Panc1 (cell line): ENCODE measurements around the gene TSPAN33. TPM values are rescaled to one million over a fixed set of nuclear protein-coding genes. Genes with fewer than 3 reads are reported as not detected.

Source experiments
- ATAC-seq: fragments of 200-7000 bp; cut with Tn5 transposase; 2 replicates; pipeline ENCODE4 v1.9.1; 2020; ENCODE audit warnings: mild to moderate bottlenecking, moderate library complexity
- BruUV-seq: library from RNA; stranded (reverse); fragments of 400-500 nt; replicated peaks from 2 replicates; lab custom pipeline; 2021; lab: Mats Ljungman, UMichigan
- CTCF ChIA-PET: fragments of 300-600 bp; sonication (Branson Sonifier 250); formaldehyde crosslinking; loops from one replicate; lab custom pipeline; 2022; ENCODE audit warnings: antibody characterized with exemption; lab: Charles Lee
- POLR2A ChIA-PET: fragments of 300-600 bp; sonication (Branson Sonifier 250); formaldehyde crosslinking; loops from one replicate; lab custom pipeline; 2022; ENCODE audit warnings: antibody characterized with exemption; lab: Charles Lee
- DNase-seq: peaks from one replicate; pipeline ENCODE4 v3.0.0-alpha.2; 2010; ENCODE audit warnings: low read depth, low spot score
- H3K27ac ChIP-seq: 2 replicates; pipeline ENCODE4 v1.5.1; 2011; ENCODE audit warnings: mild to moderate bottlenecking, low read length, inconsistent platforms
- H3K27me3 ChIP-seq: fragments of 200-500 bp; sonication (Bioruptor generic); 2 replicates; pipeline ENCODE4 v1.6.0; 2014; ENCODE audit warnings: low read length, inconsistent platforms; ENCODE audit not compliant: control insufficient read depth, insufficient read depth
- H3K36me3 ChIP-seq: fragments of 200-500 bp; sonication (Bioruptor generic); 2 replicates; pipeline ENCODE4 v1.5.1; 2014; ENCODE audit warnings: inconsistent platforms, mild to moderate bottlenecking, low read length, moderate library complexity; ENCODE audit not compliant: control insufficient read depth, insufficient read depth
- H3K4me1 ChIP-seq: 2 replicates; pipeline ENCODE4 v1.5.1; 2011; ENCODE audit warnings: inconsistent platforms, mild to moderate bottlenecking, low read length, moderate library complexity; ENCODE audit not compliant: control insufficient read depth, insufficient read depth
- H3K4me3 ChIP-seq, 2 experiments: 2 replicates each; pipeline ENCODE4 v1.5.1; 2011 to 2012; ENCODE audit warnings: low read depth in 2 of 2, low read length in 2 of 2, mild to moderate bottlenecking in 2 of 2, inconsistent platforms in 1 of 2, moderate library complexity in 1 of 2
- H3K9me3 ChIP-seq: fragments of 200-500 bp; sonication (Bioruptor generic); 2 replicates; pipeline ENCODE4 v1.5.1; 2014; ENCODE audit warnings: low read depth, mild to moderate bottlenecking, inconsistent platforms, low read length, moderate library complexity; ENCODE audit not compliant: control insufficient read depth, insufficient read depth
- POLR2AphosphoS5 ChIP-seq: IDR thresholded peaks from 2 replicates; pipeline ENCODE4 v1.6.1; 2012; ENCODE audit warnings: mild to moderate bottlenecking, low read depth, low read length, moderate library complexity
- SIN3A ChIP-seq: IDR thresholded peaks from 2 replicates; pipeline ENCODE4 v1.6.1; 2012; ENCODE audit warnings: low read depth, mild to moderate bottlenecking, low read length, moderate library complexity, borderline replicate concordance; ENCODE audit not compliant: insufficient read depth
- TCF7L2 ChIP-seq: IDR thresholded peaks from 2 replicates; pipeline ENCODE4 v1.6.1; 2011; ENCODE audit warnings: mild to moderate bottlenecking, low read depth, low read length, inconsistent platforms
- in situ Hi-C: cut with HindIII; loops from 2 replicates; pipeline ENCODE4 v1.10.0; 2016; ENCODE audit warnings: low sequenced_read_pairs, low pct_unique_long_range_greater_than_20kb
- intact Hi-C: fragments of 100-400 bp; cut with micrococcal nuclease; formaldehyde crosslinking; loops from one replicate; pipeline ENCODE4 v1.10.0; 2022; ENCODE audit not compliant: unreplicated experiment
- total RNA-seq: library from RNA; stranded (reverse); gene quantifications from one replicate; pipeline ENCODE4 v1.2.1, GENCODE V29; 2021; ENCODE audit not compliant: unreplicated experiment
- TF ChIP-seq, protein P1 (sequence below): fragments of 450-650 bp; IDR thresholded peaks from 2 replicates; pipeline ENCODE4 v1.5.1; 2017; ENCODE audit warnings: mild to moderate bottlenecking
- TF ChIP-seq, protein P2 (sequence below), 2 experiments: IDR thresholded peaks; 2 replicates each; pipeline ENCODE4 v1.6.1; 2011 to 2012; ENCODE audit warnings: low read depth in 2 of 2, control low read depth in 1 of 2, low read length in 1 of 2, mild to moderate bottlenecking in 1 of 2, moderate library complexity in 1 of 2; ENCODE audit not compliant: insufficient read depth in 1 of 2

The TSPAN33 gene
- total RNA-seq, 1 experiment from 2014 or later = 5.4 TPM

- peak; percentile 60; the same call in 1 of the 2 replicates for ATAC-seq
- Histone ChIP-seq H3K4me1 (no peaks in the 10 kb centered on the region), H3K4me3 (peak overlapping the region; percentile 45 to 56), H3K27me3 (peaks cover 14% of the 10 kb centered on the region), H3K27ac (no peak overlapping the region), H3K36me3 (no peaks in the 10 kb centered on the region), H3K9me3 (no peaks in the 10 kb centered on the region)
- no peak for DNase-seq
- no TSS peak for BruUV-seq
- in situ Hi-C loops (no loop called here), intact Hi-C loops (no loop called here)
- TF ChIP-seq TCF7L2 = no peak
- TF ChIP-seq POLR2AphosphoS5 = no peak
- TF ChIP-seq SIN3A = no peak
- TF ChIP-seq, protein P1, sequence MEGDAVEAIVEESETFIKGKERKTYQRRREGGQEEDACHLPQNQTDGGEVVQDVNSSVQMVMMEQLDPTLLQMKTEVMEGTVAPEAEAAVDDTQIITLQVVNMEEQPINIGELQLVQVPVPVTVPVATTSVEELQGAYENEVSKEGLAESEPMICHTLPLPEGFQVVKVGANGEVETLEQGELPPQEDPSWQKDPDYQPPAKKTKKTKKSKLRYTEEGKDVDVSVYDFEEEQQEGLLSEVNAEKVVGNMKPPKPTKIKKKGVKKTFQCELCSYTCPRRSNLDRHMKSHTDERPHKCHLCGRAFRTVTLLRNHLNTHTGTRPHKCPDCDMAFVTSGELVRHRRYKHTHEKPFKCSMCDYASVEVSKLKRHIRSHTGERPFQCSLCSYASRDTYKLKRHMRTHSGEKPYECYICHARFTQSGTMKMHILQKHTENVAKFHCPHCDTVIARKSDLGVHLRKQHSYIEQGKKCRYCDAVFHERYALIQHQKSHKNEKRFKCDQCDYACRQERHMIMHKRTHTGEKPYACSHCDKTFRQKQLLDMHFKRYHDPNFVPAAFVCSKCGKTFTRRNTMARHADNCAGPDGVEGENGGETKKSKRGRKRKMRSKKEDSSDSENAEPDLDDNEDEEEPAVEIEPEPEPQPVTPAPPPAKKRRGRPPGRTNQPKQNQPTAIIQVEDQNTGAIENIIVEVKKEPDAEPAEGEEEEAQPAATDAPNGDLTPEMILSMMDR = no peak
- ChIA-PET POLR2A (no interaction called here), CTCF (interaction anchor here (0.6 to 1.2 kb wide), 2 partner anchors 25 to 96 kb away, joined by 3 read pairs; no protein-coding TSS in a partner anchor)
These were observed 44.6 kb downstream of the TSPAN33 start for GRCh38 chr7:129188892-129189660.

DNA sequence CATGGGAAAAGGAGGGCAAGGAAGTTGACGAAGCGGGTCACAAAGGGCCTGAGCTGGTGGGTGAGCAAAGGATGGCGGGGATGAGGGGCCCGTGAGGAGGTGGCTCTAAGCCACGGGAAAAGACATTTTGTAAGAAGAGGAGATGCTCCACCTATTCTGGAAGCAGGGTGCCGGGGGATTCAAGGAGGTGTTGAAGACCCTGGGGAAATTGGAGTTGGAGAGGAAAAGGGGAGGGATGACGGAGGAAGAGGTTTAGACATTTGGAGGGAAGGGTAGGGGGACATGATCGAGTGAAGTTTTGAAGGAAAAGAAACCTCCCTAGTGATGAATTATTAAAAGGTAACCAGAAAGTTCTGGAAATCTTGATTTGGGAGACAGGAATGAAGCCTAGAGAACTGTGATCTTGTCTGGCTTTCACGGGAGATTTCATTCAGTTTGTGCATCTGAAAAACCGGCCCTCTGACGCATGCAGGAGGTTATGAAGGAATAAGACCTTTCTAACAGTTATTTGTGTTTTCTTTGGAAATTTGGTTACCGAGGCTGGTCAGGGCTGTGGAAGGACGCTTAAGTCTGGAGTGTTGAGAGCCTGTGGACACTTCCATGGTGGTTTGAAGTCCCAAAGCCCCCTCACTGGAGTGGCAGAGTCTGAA lies 45.3 kb downstream of the TSPAN33 start:
- peak overlapping the region; percentile 33 to 56; a peak in 3 of 4 replicates for H3K4me3 ChIP-seq
- TF ChIP-seq SIN3A = no peak
- TF ChIP-seq, protein P1 = no peak
- no peak for TF ChIP-seq POLR2AphosphoS5
- no peak for TF ChIP-seq TCF7L2
- TF ChIP-seq, protein P2, sequence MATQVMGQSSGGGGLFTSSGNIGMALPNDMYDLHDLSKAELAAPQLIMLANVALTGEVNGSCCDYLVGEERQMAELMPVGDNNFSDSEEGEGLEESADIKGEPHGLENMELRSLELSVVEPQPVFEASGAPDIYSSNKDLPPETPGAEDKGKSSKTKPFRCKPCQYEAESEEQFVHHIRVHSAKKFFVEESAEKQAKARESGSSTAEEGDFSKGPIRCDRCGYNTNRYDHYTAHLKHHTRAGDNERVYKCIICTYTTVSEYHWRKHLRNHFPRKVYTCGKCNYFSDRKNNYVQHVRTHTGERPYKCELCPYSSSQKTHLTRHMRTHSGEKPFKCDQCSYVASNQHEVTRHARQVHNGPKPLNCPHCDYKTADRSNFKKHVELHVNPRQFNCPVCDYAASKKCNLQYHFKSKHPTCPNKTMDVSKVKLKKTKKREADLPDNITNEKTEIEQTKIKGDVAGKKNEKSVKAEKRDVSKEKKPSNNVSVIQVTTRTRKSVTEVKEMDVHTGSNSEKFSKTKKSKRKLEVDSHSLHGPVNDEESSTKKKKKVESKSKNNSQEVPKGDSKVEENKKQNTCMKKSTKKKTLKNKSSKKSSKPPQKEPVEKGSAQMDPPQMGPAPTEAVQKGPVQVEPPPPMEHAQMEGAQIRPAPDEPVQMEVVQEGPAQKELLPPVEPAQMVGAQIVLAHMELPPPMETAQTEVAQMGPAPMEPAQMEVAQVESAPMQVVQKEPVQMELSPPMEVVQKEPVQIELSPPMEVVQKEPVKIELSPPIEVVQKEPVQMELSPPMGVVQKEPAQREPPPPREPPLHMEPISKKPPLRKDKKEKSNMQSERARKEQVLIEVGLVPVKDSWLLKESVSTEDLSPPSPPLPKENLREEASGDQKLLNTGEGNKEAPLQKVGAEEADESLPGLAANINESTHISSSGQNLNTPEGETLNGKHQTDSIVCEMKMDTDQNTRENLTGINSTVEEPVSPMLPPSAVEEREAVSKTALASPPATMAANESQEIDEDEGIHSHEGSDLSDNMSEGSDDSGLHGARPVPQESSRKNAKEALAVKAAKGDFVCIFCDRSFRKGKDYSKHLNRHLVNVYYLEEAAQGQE (IDR thresholded peaks at IDR 0.05; ENCODE audit: insufficient read depth in 1 of 2, low read depth in 2 of 2, low read length in 1 of 2) = no peak
- intact Hi-C loops (no loop called here), in situ Hi-C loops (no loop called here)
- no TSS peak for BruUV-seq
- no peaks in the 10 kb centered on the region for H3K9me3 ChIP-seq
- CTCF ChIA-PET = interaction anchor here (0.6 kb wide), 1 partner anchor 97 kb away, joined by 3 read pairs; no protein-coding TSS in a partner anchor
- DNase-seq (no peak), ATAC-seq (no peak)
- no peaks in the 10 kb centered on the region for H3K36me3 ChIP-seq
- peaks cover 14% of the 10 kb centered on the region for H3K27me3 ChIP-seq
- H3K4me1 ChIP-seq = no peaks in the 10 kb centered on the region
- POLR2A ChIA-PET = no interaction called here
- H3K27ac ChIP-seq = no peak overlapping the region
